Measurements from ENCODE around the gene ABL2. TPM values are rescaled to one million over a fixed set of nuclear protein-coding genes. Genes with fewer than 3 reads are reported as not detected.

Gene ABL2
- total RNA-seq, 1 donor: 14.6 TPM

DNA sequence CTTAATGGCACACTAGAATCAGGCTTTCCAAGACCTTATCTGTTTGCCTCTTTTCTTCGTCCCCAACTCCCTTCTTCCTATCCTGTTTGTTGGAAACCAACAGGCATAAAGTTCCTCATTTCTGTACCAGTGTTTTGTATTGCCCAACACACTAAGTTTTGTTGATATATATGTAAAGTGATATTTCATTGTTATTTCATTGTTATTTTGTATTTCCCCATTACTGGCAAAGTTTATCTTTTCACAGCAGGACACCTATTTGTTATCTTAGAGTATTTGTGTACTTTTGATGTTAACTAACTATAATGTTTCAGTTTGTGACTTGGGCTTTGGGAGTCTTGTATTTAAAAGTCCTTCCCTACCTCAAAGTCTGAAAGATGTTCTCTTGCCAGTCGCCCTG is 176.7 kb downstream of the ABL2 start:
- no peaks in the 10 kb centered on the region for H3K27me3 ChIP-seq (ENCODE audit: insufficient read depth, low read length)
- no peaks in the 10 kb centered on the region for H3K4me1 ChIP-seq (ENCODE audit: insufficient read depth, low read length)
- no peak overlapping the region for H3K4me3 ChIP-seq (ENCODE audit: low read length)
- H3K9me3 ChIP-seq (ENCODE audit: low read depth, low read length): no peaks in the 10 kb centered on the region

Other genes starting within 250 kb of the ABL2 start
- gene FAM20B, start 203.8 kb downstream of the ABL2 start, total RNA-seq: 10.4 TPM
- gene TOR3A, start 147.6 kb downstream of the ABL2 start, total RNA-seq: 59.5 TPM
- gene SOAT1, start 64.1 kb upstream of the ABL2 start, total RNA-seq: 23.2 TPM
- gene AXDND1, start 136.3 kb upstream of the ABL2 start, total RNA-seq: not detected